Testis (tissue), 2 donors: ENCODE results near the gene ATG16L1.

Experiments
- POLR2A ChIP-seq: fragments of 450-650 bp; IDR thresholded peaks from one replicate; pipeline ENCODE4 v1.6.1; 2017; ENCODE audit warnings: antibody characterized with exemption, mild to moderate bottlenecking, moderate library complexity
- TF ChIP-seq, protein P1 (sequence below), 3 experiments: fragments of 450-650 bp in 2 of 3; fragments of 200-600 bp in 1 of 3; sonication (generic) in 1 of 3; IDR thresholded peaks; one replicate each; pipeline ENCODE4 v1.5.1; 2016 to 2019; ENCODE audit warnings: antibody characterized with exemption in 3 of 3, mild to moderate bottlenecking in 2 of 3, moderate library complexity in 1 of 3

DNA sequence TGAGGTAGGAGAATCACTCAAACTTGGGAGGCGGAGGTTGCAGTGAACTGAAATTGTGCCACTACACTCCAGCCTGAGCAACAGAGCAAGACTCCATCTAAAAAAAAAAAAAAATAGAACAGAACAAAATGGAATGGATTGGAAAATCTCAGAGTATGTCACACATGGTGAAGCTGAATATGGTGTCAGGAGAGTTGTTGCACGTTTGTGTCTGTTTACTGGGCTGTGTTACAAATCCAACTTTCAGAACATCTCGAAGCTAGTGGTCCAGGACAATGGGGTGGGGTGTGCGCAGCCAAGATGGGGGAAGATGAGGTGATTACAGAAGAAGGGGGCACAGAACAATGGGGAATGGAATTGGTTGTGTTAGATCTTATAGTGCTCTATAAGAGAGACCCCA lies 73.8 kb downstream of the ATG16L1 start:
- no peak for TF ChIP-seq POLR2A
- TF ChIP-seq, protein P1, sequence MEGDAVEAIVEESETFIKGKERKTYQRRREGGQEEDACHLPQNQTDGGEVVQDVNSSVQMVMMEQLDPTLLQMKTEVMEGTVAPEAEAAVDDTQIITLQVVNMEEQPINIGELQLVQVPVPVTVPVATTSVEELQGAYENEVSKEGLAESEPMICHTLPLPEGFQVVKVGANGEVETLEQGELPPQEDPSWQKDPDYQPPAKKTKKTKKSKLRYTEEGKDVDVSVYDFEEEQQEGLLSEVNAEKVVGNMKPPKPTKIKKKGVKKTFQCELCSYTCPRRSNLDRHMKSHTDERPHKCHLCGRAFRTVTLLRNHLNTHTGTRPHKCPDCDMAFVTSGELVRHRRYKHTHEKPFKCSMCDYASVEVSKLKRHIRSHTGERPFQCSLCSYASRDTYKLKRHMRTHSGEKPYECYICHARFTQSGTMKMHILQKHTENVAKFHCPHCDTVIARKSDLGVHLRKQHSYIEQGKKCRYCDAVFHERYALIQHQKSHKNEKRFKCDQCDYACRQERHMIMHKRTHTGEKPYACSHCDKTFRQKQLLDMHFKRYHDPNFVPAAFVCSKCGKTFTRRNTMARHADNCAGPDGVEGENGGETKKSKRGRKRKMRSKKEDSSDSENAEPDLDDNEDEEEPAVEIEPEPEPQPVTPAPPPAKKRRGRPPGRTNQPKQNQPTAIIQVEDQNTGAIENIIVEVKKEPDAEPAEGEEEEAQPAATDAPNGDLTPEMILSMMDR (IDR thresholded peaks at IDR 0.05) = no peak
